Ishikawa (cell line): ENCODE data around the gene PCDH1.

ENCODE experiments used
- CEBPB ChIP-seq: IDR thresholded peaks from 2 replicates; pipeline ENCODE4 v1.6.1; 2012
- CREB1 ChIP-seq: IDR thresholded peaks from 2 replicates; pipeline ENCODE4 v1.6.1; 2012; ENCODE audit warnings: low read depth
- EGR1 ChIP-seq: IDR thresholded peaks from 2 replicates; pipeline ENCODE4 v1.6.1; 2012
- EP300 ChIP-seq: IDR thresholded peaks from 2 replicates; pipeline ENCODE4 v1.6.1; 2012; ENCODE audit warnings: borderline replicate concordance
- FOXM1 ChIP-seq: IDR thresholded peaks from 2 replicates; pipeline ENCODE4 v1.6.1; 2012; ENCODE audit warnings: low read depth, borderline replicate concordance
- NFIC ChIP-seq: IDR thresholded peaks from 2 replicates; pipeline ENCODE4 v1.6.1; 2012
- RAD21 ChIP-seq: IDR thresholded peaks from 2 replicates; pipeline ENCODE4 v1.6.1; 2012; ENCODE audit warnings: low read depth
- REST ChIP-seq: IDR thresholded peaks from 2 replicates; pipeline ENCODE4 v1.6.1; 2012; ENCODE audit warnings: low read depth, mild to moderate bottlenecking
- TAF1 ChIP-seq: IDR thresholded peaks from 2 replicates; pipeline ENCODE4 v1.6.1; 2012; ENCODE audit warnings: low read depth, mild to moderate bottlenecking
- TCF12 ChIP-seq: IDR thresholded peaks from 2 replicates; pipeline ENCODE4 v1.6.1; 2012; ENCODE audit warnings: low read depth
- TEAD4 ChIP-seq: IDR thresholded peaks from 2 replicates; pipeline ENCODE4 v1.6.1; 2012
- USF1 ChIP-seq: IDR thresholded peaks from 2 replicates; pipeline ENCODE4 v1.6.1; 2012
- YY1 ChIP-seq: IDR thresholded peaks from 2 replicates; pipeline ENCODE4 v1.6.1; 2012; ENCODE audit warnings: low read depth
- ZBTB7A ChIP-seq: IDR thresholded peaks from 2 replicates; pipeline ENCODE4 v1.6.1; 2012; ENCODE audit warnings: low read depth
- TF ChIP-seq, protein P1 (sequence below): IDR thresholded peaks from 2 replicates; pipeline ENCODE4 v1.6.1; 2012

The PCDH1 gene

GRCh38 chr5:141815051-141815795 is 63.0 kb downstream of the PCDH1 start:
- no peak for TF ChIP-seq USF1
- no peak for TF ChIP-seq TEAD4
- TF ChIP-seq EP300 = no peak
- TF ChIP-seq YY1 = no peak
- TF ChIP-seq ZBTB7A = no peak
- no peak for TF ChIP-seq CREB1
- TF ChIP-seq REST = no peak
- TF ChIP-seq CEBPB = no peak
- TF ChIP-seq, protein P1, sequence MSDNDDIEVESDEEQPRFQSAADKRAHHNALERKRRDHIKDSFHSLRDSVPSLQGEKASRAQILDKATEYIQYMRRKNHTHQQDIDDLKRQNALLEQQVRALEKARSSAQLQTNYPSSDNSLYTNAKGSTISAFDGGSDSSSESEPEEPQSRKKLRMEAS = no peak
- no peak for TF ChIP-seq TAF1
- TF ChIP-seq NFIC = no peak
- no peak for TF ChIP-seq TCF12
- no peak for TF ChIP-seq FOXM1
- no peak for TF ChIP-seq EGR1
- no peak for TF ChIP-seq RAD21

- no peak for TF ChIP-seq TAF1
- TF ChIP-seq RAD21 = peak; percentile 90
- TF ChIP-seq EGR1 = no peak
- TF ChIP-seq NFIC = no peak
- TF ChIP-seq TEAD4 = no peak
- no peak for TF ChIP-seq REST
- TF ChIP-seq ZBTB7A = no peak
- TF ChIP-seq CEBPB = no peak
Measured at GRCh38 chr5:141814064-141814964, 63.9 kb downstream of the PCDH1 start.

DNA sequence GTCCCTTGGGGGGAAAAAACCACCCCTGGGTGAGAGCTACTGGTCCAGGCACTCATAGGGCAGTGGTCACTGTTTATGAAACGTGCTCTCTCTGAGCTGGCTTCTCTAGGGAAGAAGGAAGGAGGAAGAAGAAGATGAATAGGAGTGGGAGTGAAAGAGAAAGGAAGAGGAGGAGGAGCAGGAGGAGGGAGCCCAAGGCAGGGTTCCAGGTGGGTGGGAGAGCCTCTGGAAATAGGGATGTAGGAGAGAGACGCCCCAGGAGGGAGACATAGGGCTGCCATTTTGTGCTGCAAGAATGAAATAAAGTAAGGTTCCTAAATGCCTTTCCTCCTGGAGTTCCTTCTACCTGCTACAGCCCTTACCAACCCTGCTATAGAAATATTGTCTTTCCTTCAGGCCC is 65.7 kb downstream of the PCDH1 start:
- TF ChIP-seq CEBPB = no peak
- TF ChIP-seq USF1 = no peak
- no peak for TF ChIP-seq TAF1
- TF ChIP-seq REST = no peak
- TF ChIP-seq YY1 = no peak
- no peak for TF ChIP-seq EGR1
- TF ChIP-seq TCF12 = no peak
- TF ChIP-seq TEAD4 = no peak
- no peak for TF ChIP-seq EP300
- TF ChIP-seq ZBTB7A = no peak
- TF ChIP-seq RAD21 = no peak
- no peak for TF ChIP-seq NFIC
- no peak for TF ChIP-seq FOXM1
